NCI-H526 treated with DMSO at 0.1 percent for 48 hours (cell line): Measurements from ENCODE around the gene INTS12.

ENCODE experiments used
- DNase-seq: peaks from one replicate; lab custom pipeline; 2025; lab: John Stamatoyannopoulos, UW

Gene INTS12

DNA sequence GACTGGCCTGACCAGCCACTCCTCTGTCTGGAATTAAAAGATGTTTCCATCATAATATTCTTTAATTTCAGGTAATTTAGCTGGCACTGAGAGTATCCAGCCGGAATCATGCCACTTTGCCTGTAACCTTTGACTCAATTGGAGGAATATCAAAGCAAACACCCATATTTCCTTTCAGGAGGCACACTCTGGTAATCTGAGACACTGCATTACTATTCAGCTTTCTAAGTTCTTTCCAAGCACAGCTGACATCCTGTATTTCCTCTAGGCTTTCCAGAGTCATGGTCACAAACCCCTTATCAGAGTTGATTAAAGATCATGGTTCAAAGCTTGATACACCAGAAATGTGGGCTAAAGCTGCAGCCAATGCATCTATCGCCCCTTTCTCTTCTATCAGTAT, 29.3 kb downstream of the INTS12 start:
- DNase-seq: no peak

DNA sequence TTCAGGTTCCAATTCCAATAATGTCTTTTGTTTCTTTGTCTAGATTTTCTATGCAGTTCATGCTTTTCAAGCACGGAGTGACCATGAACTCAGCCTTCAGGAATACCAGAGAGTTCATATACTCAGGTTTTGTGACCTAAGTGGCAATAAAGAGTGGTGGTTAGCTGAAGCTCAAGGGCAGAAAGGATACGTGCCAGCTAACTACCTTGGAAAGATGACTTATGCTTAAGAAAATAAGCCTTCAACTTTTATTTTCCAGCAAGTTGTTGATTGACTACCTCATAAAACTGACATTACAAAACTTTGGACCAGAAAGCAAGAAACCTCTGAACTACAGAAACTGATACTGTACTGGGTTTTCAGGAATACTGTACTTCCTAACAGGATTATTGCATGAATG, 30.8 kb downstream of the INTS12 start:
- no peak for DNase-seq

DNA sequence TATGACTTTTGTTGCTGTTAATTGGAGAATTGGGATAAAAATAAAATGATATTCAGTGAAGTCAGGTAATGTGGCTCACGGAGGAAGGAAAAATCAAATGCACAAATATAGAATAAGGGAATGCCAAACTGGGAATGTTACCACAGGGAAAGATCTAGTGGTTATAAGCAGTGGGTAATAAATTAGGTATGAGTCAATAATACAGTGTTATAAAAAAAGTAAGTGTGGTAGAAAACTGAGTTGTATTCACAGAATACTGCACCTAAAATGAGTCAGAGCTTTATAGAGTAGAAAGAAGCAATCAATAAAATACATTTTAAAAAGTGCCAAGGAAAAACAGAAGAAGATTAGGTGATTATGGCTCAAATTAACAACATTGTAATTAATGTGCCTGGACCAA, 34.5 kb downstream of the INTS12 start:
- DNase-seq: no peak

- DNase-seq: no peak
These were observed 37.2 kb downstream of the INTS12 start for GRCh38 chr4:105671301-105671700.

DNA sequence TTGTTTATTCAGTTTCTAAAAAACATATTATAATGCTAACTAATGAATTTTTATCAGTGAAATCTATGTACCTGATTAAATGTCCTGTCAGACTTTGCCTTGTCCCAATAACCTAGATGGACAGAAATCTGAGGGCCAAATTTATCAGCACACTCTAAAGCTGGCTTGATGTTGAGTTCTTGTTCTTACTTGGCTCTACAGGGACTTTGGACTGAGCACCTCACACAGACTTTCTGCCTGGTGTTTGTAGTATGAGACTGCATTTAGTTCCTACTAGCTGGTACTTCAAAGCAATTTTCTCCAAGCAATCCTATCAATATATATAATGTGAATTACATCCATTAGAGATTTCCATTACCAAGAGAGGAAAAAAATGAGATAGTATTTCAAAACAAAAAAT, 37.8 kb downstream of the INTS12 start:
- no peak for DNase-seq

DNA sequence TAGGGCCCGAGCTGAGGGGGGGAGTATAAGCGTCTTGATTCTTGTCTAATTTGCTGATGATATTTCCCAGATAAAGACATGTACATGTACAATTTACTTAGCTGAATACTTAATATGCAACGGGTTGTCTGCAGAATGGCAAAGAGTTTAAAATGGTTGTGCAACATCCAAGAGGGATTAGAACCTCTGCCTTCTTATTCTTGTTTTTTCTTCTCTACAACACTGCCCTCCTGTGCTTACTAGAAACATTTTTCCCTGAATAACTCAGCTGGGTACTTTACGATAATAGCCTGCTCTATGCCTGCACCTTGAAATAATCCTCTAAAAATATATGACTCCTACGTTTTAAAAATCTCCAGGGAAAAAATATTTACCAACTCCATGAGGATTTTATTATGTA, 41.8 kb downstream of the INTS12 start:
- DNase-seq: peak; percentile 26

DNA sequence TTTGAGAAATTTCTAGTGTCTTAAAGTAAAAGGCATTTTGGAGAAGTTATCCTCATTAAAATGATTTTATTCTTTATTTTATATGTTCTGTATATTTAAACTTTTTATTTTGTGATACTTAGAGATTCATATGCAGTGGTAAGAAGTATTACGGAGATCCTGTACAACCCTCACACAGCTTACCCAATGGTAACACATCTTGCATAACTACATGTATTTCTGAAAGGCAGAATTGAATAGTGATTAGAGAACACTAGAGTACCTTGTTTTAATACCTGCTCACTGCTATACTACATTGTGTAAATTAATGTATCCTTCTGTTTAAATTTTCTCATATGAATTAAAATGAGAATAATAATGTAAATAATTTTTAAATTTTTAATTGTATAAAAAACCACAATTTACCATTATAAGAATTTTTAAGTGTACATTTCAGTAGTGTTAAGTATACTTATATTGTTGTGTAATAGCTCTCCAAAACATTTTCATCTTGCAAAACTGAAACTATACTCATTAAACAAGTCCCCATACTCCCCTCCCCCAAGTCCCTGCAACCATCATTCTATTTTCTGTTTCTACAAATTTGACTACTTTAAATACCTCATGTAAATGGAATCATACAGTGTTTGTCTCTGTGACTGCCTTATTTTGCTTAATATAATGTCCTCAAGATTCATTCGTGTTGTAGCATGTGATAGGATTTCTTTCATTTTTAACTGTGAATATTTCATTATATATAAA, 45.4 kb downstream of the INTS12 start:
- no peak for DNase-seq

- DNase-seq: no peak
These were observed 47.5 kb downstream of the INTS12 start for GRCh38 chr4:105661028-105661427.

DNA sequence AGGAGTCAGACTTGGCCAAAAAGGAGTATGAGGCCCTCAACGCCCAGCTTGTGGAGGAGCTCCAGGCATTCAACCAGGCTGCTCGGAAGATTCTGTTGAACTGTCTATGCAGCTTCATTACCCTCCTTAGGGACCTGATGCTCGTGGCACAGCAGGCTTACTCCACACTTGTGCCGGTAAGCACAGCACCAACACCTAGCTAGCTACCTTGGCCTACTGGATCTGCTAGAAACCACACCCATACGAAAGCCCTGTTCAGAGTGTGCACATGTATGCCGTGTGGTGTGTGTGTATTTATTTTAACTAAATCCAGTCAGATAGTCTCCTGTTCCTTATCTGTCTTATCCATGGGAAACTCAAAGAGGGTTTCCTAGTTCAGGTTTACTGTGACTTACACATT, 49.3 kb downstream of the INTS12 start:
- DNase-seq: no peak

DNA sequence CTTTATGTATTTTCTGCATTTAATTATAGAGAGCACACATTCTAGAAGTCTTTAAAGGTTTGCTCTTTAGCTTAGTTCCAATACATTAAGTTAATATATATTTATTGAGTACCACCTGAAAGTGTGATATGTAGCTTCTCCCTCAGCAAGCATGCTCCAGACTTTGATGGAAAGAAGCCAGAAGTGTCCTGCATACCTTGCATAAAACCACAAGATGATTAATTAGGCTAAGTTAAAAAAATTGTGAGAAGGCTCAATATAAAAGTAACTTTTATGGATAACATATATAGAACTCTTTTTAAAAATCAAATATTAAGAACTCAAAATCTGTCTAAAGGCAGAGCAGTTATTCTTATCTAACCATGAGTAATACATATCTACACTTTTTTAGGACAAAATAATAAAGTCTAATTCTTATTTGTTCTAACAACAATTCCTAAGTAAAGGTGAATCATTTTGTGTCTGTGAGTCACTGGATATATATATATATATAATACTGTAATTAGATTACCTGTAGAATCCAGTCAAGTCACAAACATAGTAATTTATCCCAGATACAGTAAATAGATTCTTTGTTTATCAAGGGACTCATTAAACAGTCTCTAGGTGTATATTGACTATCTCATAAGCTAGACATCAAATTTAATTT, 51.2 kb downstream of the INTS12 start:
- DNase-seq: no peak

- no peak for DNase-seq
These were observed 56.1 kb downstream of the INTS12 start for GRCh38 chr4:105652286-105652888.

DNA sequence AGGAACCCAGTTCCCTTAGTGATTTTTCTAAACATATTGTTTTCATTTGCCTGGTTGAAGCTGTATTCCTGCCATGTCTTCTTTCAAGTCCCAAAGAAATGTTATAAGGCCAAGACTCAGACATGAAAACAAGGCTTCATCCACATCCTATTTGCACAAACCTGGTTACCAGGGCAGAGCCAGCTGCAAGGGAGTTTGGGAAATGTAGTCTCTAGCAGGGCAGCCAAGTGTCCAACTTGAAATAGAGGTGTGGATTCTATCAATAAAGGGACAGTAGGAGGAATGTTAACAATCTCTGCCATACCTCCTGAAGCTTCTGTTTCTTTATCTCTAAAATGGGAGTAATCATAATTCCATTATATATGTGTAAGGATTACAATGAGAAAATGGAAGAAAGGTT, 56.6 kb downstream of the INTS12 start:
- DNase-seq: no peak

DNA sequence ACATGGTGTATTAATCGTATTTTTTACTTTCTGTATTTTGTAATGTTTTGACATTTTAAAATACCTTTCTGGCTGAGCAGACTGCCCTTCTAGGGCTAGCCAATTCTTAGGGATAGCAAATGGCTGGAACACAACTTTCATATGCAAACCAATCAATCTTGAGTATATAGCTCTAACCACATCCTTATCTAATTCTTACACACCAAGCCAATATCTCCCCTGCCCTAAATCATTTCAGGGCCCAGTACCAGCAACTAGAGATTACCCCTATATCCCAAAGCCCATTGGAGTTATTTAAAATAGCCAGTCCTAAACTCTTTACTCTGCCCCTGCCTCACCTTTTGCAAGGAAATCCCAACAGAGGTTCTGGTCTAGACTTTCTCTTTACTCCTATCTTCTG, 58.3 kb downstream of the INTS12 start:
- no peak for DNase-seq

DNA sequence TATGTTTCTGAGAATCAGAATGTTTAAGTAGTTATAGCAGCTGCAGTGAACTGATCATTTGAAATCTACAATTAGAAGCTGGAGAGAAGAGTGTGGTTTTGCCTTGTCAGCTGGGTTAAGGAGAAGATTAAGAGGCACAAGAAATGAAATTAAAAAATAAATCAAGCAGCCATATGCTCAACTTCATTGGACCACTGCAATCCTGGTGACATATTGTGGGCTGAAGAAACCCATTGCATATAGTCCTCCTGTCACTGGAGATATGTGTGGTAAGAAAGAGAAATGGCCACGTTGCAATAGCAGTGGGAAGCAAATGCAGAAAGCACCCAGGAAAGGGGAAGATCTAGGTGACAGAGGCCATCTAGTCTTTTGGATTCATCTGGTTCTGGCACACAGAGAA, 63.0 kb downstream of the INTS12 start:
- DNase-seq: no peak

DNA sequence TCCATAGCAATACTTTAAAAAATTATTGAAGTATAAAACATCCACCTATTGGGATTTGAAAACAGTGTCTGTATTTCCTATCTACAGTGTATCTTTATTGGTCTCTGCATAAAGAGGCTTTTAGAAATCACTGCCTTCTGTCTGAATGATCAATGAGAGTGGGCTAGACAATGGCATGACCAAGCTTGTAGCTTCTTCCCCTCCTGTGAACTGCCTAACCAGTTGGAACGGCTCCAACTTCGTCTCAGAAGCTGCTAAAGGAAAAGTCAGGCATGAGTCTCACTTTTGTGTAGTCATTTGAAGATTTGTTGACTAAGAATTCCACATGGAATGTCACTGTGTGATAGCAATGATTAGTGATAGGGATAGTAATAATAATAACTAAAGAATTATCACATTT, 64.2 kb downstream of the INTS12 start:
- no peak for DNase-seq

GRCh38 chr4:105641845-105642244, 66.6 kb downstream of the INTS12 start:
- DNase-seq: no peak

GRCh38 chr4:105637408-105638176, 70.9 kb downstream of the INTS12 start:
- DNase-seq: peak; percentile 73

DNA sequence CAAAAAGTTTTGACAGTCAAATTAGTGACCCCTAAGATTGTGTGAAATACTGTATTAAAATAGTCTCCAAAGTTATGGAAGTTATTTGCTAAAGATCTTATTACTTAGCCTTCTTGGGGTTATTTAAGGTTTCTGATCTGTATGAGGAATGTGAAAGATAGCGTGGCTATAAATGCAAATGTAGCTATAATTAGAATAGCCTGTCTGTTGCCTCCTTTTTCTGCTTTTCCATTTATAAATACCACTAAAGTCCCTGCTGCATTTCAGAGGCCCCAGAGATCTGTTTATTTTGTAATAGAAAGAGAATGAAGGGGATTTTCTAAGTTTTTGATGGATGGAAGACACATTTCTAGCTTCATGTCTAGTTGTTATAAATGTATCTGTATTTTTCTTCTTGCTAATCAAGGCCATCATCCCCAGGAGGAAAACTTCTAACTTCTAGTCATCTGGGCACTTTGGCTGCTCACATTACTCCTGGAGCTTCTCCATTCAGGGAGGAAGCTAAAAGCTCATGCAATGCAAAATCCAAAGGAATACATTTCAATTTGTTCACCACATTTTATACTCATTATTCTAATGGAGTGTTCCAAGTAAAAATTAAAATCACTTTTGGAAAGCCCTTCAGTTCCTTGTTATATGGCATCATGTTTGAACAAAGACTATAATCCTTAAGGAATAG, 73.9 kb downstream of the INTS12 start:
- DNase-seq: peak; percentile 69

GRCh38 chr4:105633241-105633640, 75.2 kb downstream of the INTS12 start:
- DNase-seq: no peak
